ENCODE data around the gene RBKS. TPM values are rescaled to one million over a fixed set of nuclear protein-coding genes. Genes with fewer than 3 reads are reported as not detected.
A peak's percentile ranks its signal among the peaks of the same experiment; 100 is the strongest.

Gene RBKS
- total RNA-seq, 1 experiment from 2014 or later: 4.5 TPM

- H3K4me1 ChIP-seq (replicated peaks; ENCODE audit: insufficient read depth): peaks cover 71% of the 10 kb centered on the region
- no peak for TF ChIP-seq EZH2 (IDR thresholded peaks at IDR 0.05; ENCODE audit: low read depth)
- TF ChIP-seq, protein P1, sequence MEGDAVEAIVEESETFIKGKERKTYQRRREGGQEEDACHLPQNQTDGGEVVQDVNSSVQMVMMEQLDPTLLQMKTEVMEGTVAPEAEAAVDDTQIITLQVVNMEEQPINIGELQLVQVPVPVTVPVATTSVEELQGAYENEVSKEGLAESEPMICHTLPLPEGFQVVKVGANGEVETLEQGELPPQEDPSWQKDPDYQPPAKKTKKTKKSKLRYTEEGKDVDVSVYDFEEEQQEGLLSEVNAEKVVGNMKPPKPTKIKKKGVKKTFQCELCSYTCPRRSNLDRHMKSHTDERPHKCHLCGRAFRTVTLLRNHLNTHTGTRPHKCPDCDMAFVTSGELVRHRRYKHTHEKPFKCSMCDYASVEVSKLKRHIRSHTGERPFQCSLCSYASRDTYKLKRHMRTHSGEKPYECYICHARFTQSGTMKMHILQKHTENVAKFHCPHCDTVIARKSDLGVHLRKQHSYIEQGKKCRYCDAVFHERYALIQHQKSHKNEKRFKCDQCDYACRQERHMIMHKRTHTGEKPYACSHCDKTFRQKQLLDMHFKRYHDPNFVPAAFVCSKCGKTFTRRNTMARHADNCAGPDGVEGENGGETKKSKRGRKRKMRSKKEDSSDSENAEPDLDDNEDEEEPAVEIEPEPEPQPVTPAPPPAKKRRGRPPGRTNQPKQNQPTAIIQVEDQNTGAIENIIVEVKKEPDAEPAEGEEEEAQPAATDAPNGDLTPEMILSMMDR (conservative IDR thresholded peaks at IDR 0.05): no peak
- H4K20me1 ChIP-seq (ENCODE audit: insufficient read depth): no peaks in the 10 kb centered on the region
- H3K36me3 ChIP-seq (ENCODE audit: low read depth): no peaks in the 10 kb centered on the region; the same call in 1 of the 2 replicates
- no peaks in the 10 kb centered on the region for H3K27me3 ChIP-seq (ENCODE audit: insufficient read depth, low read depth)
- BruUV-seq (replicated peaks): no TSS peak
- DNase-seq: no peak
- no peaks in the 10 kb centered on the region for H3K9me2 ChIP-seq (ENCODE audit: insufficient read depth)
- peaks cover 65% of the 10 kb centered on the region for H3F3A ChIP-seq (ENCODE audit: insufficient read depth, low read depth)
- ChIA-PET CTCF (no interaction called here), POLR2A (ENCODE audit: unreplicated experiment) (interaction anchor here (0.9 kb wide), 1 partner anchor 255 kb away, joined by 3 read pairs; no protein-coding TSS in a partner anchor)
- intact Hi-C loops (cut with micrococcal nuclease; ENCODE audit: unreplicated experiment): no loop called here
- H3K9me3 ChIP-seq (ENCODE audit: insufficient read depth, low read depth): no peaks in the 10 kb centered on the region
- no peak overlapping the region for H2AFZ ChIP-seq
- H3K4me2 ChIP-seq: no peak overlapping the region
- H3K4me3 ChIP-seq: no peak overlapping the region
- H3K27ac ChIP-seq: peak overlapping the region; percentile 62
- no peaks in the 10 kb centered on the region; the same call in 1 of the 2 replicates for H3K79me2 ChIP-seq (ENCODE audit: low read depth)
Observed at GRCh38 chr2:27763907-27764267, 126.3 kb downstream of the RBKS start.

- ChIA-PET POLR2A (ENCODE audit: unreplicated experiment) (no interaction called here), CTCF (no interaction called here)
- Histone ChIP-seq H4K20me1 (ENCODE audit: insufficient read depth) (no peaks in the 10 kb centered on the region), H3K36me3 (ENCODE audit: low read depth) (no peaks in the 10 kb centered on the region; the same call in 1 of the 2 replicates), H3K27me3 (ENCODE audit: insufficient read depth, low read depth) (no peaks in the 10 kb centered on the region), H2AFZ (no peak overlapping the region), H3K79me2 (ENCODE audit: low read depth) (no peaks in the 10 kb centered on the region; the same call in 1 of the 2 replicates), H3K4me3 (no peak overlapping the region), H3K27ac (peak overlapping the region; percentile 62), H3F3A (ENCODE audit: insufficient read depth, low read depth) (peaks cover 65% of the 10 kb centered on the region), H3K4me1 (replicated peaks; ENCODE audit: insufficient read depth) (peaks cover 71% of the 10 kb centered on the region), H3K9me2 (ENCODE audit: insufficient read depth) (no peaks in the 10 kb centered on the region), H3K4me2 (peak overlapping the region; percentile 15), H3K9me3 (ENCODE audit: insufficient read depth, low read depth) (no peaks in the 10 kb centered on the region)
- DNase-seq: peak in 1 of 2 experiments; percentile 49
- no peak for TF ChIP-seq EZH2 (IDR thresholded peaks at IDR 0.05; ENCODE audit: low read depth)
- TF ChIP-seq, protein P1 (conservative IDR thresholded peaks at IDR 0.05): no peak
- BruUV-seq (replicated peaks): no TSS peak
- intact Hi-C loops (cut with micrococcal nuclease; ENCODE audit: unreplicated experiment): no loop called here
Observed at GRCh38 chr2:27762951-27763906, 127.0 kb downstream of the RBKS start.

- POLR2A ChIA-PET (ENCODE audit: unreplicated experiment): interaction anchor here (0.7 kb wide), 1 partner anchor 50 kb away, joined by 4 read pairs; no protein-coding TSS in a partner anchor
- intact Hi-C loops (cut with micrococcal nuclease; ENCODE audit: unreplicated experiment): no loop called here
- Histone ChIP-seq H3K36me3 (ENCODE audit: low read depth) (no peaks in the 10 kb centered on the region), H3K9me3 (ENCODE audit: insufficient read depth, low read depth) (no peaks in the 10 kb centered on the region), H3K27ac (no peak overlapping the region), H4K20me1 (ENCODE audit: insufficient read depth) (no peaks in the 10 kb centered on the region), H2AFZ (no peak overlapping the region), H3K4me2 (no peak overlapping the region), H3K27me3 (ENCODE audit: insufficient read depth, low read depth) (no peaks in the 10 kb centered on the region), H3K4me3 (no peak overlapping the region), H3K4me1 (replicated peaks; ENCODE audit: insufficient read depth) (peaks cover 49% of the 10 kb centered on the region), H3K9me2 (ENCODE audit: insufficient read depth) (no peaks in the 10 kb centered on the region), H3F3A (ENCODE audit: insufficient read depth, low read depth) (peaks cover 41% of the 10 kb centered on the region), H3K79me2 (ENCODE audit: low read depth) (peaks cover 17% of the 10 kb centered on the region; the same call in 1 of the 2 replicates)
- no peak for DNase-seq
- BruUV-seq (replicated peaks): no TSS peak
- TF ChIP-seq, protein P1 (conservative IDR thresholded peaks at IDR 0.05): no peak
- TF ChIP-seq EZH2 (IDR thresholded peaks at IDR 0.05; ENCODE audit: low read depth): no peak
- CTCF ChIA-PET: interaction anchor here (0.6 kb wide), 1 partner anchor 22 kb away, joined by 3 read pairs; no protein-coding TSS in a partner anchor
Observed at GRCh38 chr2:27756544-27757498, 133.4 kb downstream of the RBKS start.

All from PC-9 (cell line).